Hepatocyte (in vitro differentiated cells): ENCODE data around the gene UBQLN1.

Experiments
- EZH2 ChIP-seq: fragments of 200-600 bp; sonication (generic); IDR thresholded peaks from 2 replicates; pipeline ENCODE4 v1.6.1; 2016; ENCODE audit warnings: antibody characterized with exemption, mild to moderate bottlenecking, borderline replicate concordance
- EZH2phosphoT487 ChIP-seq: fragments of 200-600 bp; sonication (generic); IDR thresholded peaks from one replicate; pipeline ENCODE4 v1.6.1; 2018; ENCODE audit warnings: antibody characterized with exemption, mild to moderate bottlenecking, low read depth, moderate library complexity; ENCODE audit not compliant: unreplicated experiment, severe bottlenecking
- TF ChIP-seq, protein P1 (sequence below): fragments of 200-600 bp; sonication (generic); IDR thresholded peaks from 2 replicates; pipeline ENCODE4 v1.5.1; 2016; ENCODE audit warnings: antibody characterized with exemption, mild to moderate bottlenecking; ENCODE audit not compliant: poor library complexity

DNA sequence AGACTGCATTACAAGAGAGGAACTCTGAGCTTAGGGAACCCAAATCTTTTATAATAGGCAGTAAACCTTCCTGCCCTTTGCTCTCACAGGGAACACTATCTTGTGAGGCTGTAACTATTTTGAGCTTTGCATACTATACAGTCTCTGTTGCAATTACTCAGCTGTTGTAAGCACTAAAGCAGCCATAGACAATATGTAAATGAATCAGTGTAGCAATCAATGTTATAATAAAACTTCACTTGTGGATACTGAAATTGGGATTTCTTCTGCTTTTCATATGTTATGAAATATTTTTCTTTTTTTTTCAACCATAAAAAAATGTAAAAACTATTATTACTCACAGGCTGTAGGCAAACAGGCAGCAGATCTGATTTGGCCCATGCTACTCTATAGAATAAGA lies 16.7 kb upstream of the UBQLN1 start:
- TF ChIP-seq, protein P1, sequence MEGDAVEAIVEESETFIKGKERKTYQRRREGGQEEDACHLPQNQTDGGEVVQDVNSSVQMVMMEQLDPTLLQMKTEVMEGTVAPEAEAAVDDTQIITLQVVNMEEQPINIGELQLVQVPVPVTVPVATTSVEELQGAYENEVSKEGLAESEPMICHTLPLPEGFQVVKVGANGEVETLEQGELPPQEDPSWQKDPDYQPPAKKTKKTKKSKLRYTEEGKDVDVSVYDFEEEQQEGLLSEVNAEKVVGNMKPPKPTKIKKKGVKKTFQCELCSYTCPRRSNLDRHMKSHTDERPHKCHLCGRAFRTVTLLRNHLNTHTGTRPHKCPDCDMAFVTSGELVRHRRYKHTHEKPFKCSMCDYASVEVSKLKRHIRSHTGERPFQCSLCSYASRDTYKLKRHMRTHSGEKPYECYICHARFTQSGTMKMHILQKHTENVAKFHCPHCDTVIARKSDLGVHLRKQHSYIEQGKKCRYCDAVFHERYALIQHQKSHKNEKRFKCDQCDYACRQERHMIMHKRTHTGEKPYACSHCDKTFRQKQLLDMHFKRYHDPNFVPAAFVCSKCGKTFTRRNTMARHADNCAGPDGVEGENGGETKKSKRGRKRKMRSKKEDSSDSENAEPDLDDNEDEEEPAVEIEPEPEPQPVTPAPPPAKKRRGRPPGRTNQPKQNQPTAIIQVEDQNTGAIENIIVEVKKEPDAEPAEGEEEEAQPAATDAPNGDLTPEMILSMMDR, result no peak
- TF ChIP-seq EZH2 (no peak), EZH2phosphoT487 (no peak)
